PC-9 (cell line): ENCODE measurements around the gene NGF. TPM values are rescaled to one million over a fixed set of nuclear protein-coding genes. Genes with fewer than 3 reads are reported as not detected.
A peak's percentile ranks its signal among the peaks of the same experiment; 100 is the strongest.

ENCODE experiments used
- BruUV-seq: library from RNA; stranded (reverse); fragments of 400-500 nt; replicated peaks from 2 replicates; lab custom pipeline; 2021; lab: Mats Ljungman, UMichigan
- CTCF ChIA-PET: fragments of 300-600 bp; sonication (Branson Sonifier 250); formaldehyde crosslinking; loops from one replicate; lab custom pipeline; 2022; ENCODE audit warnings: antibody characterized with exemption; lab: Charles Lee
- POLR2A ChIA-PET: fragments of 300-600 bp; sonication (Branson Sonifier 250); formaldehyde crosslinking; loops from one replicate; lab custom pipeline; 2022; ENCODE audit warnings: antibody characterized with exemption; ENCODE audit not compliant: unreplicated experiment; lab: Charles Lee
- DNase-seq, 2 experiments: peaks; one replicate each; pipeline versions ENCODE4 v3.0.0 to v3.0.0-alpha.2; 2015 to 2022; ENCODE audit warnings: mixed read lengths in 1 of 2
- H2AFZ ChIP-seq: fragments of 200-600 bp; sonication (generic); 2 replicates; pipeline ENCODE4 v1.8.1; 2017; ENCODE audit warnings: antibody characterized with exemption
- H3F3A ChIP-seq: fragments of 200-600 bp; sonication (generic); 2 replicates; pipeline ENCODE4 v1.8.1; 2017; ENCODE audit warnings: antibody characterized with exemption, mild to moderate bottlenecking, low read depth; ENCODE audit not compliant: insufficient read depth
- H3K27ac ChIP-seq: fragments of 200-600 bp; sonication (generic); 2 replicates; pipeline ENCODE4 v1.6.1; 2016; ENCODE audit warnings: mixed run types
- H3K27me3 ChIP-seq: fragments of 200-600 bp; sonication (generic); 2 replicates; pipeline ENCODE4 v1.6.1; 2016; ENCODE audit warnings: low read depth, mixed run types; ENCODE audit not compliant: insufficient read depth
- H3K36me3 ChIP-seq: fragments of 200-600 bp; sonication (generic); 2 replicates; pipeline ENCODE4 v1.6.1; 2016; ENCODE audit warnings: low read depth, mixed run types
- H3K4me1 ChIP-seq: fragments of 200-600 bp; sonication (generic); replicated peaks from 2 replicates; pipeline ENCODE4 v1.6.1; 2016; ENCODE audit warnings: mixed run types; ENCODE audit not compliant: insufficient read depth
- H3K4me2 ChIP-seq: fragments of 200-600 bp; sonication (generic); 2 replicates; pipeline ENCODE4 v1.6.1; 2017; ENCODE audit warnings: mixed run types
- H3K4me3 ChIP-seq: fragments of 200-600 bp; sonication (generic); 2 replicates; pipeline ENCODE4 v1.6.1; 2016; ENCODE audit warnings: mixed run types
- H3K79me2 ChIP-seq: fragments of 200-600 bp; sonication (generic); 2 replicates; pipeline ENCODE4 v1.6.1; 2017; ENCODE audit warnings: low read depth, mixed run types
- H3K9me2 ChIP-seq: fragments of 200-600 bp; sonication (generic); 2 replicates; pipeline ENCODE4 v1.8.1; 2017; ENCODE audit warnings: mild to moderate bottlenecking; ENCODE audit not compliant: insufficient read depth
- H3K9me3 ChIP-seq: fragments of 200-600 bp; sonication (generic); 2 replicates; pipeline ENCODE4 v1.8.1; 2016; ENCODE audit warnings: low read depth; ENCODE audit not compliant: insufficient read depth
- H4K20me1 ChIP-seq: fragments of 200-600 bp; sonication (generic); 2 replicates; pipeline ENCODE4 v1.8.1; 2017; ENCODE audit not compliant: insufficient read depth
- EZH2 ChIP-seq: fragments of 200-600 bp; sonication (generic); IDR thresholded peaks from 2 replicates; pipeline ENCODE4 v1.8.0; 2017; ENCODE audit warnings: antibody characterized with exemption, low read depth
- intact Hi-C: fragments of 100-400 bp; cut with micrococcal nuclease; formaldehyde crosslinking; loops from one replicate; pipeline ENCODE4 v1.10.0; 2022; ENCODE audit not compliant: unreplicated experiment
- total RNA-seq: library from RNA; stranded (reverse); gene quantifications from 2 replicates; pipeline ENCODE4 v1.2.3, GENCODE V29; 2021
- TF ChIP-seq, protein P1 (sequence below): fragments of 200-600 bp; sonication (generic); conservative IDR thresholded peaks from 2 replicates; pipeline ENCODE4 v1.6.1; 2017; ENCODE audit warnings: mixed run types, antibody characterized with exemption, mild to moderate bottlenecking, moderate library complexity

The NGF gene
- total RNA-seq, 1 experiment from 2014 or later, result 5.5 TPM

DNA sequence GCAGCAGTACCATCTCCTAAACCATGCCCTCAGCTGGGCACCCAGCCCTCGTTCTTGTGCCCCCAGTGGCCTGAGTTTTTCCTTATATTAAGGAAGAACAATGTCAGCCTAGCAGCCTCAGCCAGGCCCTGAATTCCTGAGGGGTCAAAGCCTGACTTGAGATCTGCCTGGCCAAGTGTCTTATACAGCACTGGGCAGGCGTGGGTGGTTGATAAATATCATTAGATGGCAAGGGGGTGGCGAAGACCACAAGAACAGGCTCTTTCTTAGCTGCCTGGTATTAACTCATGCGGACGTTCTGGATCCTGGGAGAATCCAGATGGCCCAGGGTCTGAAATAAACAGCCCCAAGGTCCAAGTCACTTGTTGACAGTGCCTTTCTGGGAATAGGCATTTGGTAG lies 18.3 kb downstream of the NGF start:
- Histone ChIP-seq H3K4me2 (peak overlapping the region; percentile 42; the same call in 1 of the 2 replicates), H3K9me2 (no peaks in the 10 kb centered on the region), H3F3A (peaks cover 62% of the 10 kb centered on the region), H3K36me3 (0 out of 2 replicates have a peak, but pooled peaks cover 5% of the 10 kb centered on the region), H3K27ac (no peak overlapping the region), H4K20me1 (no peaks in the 10 kb centered on the region), H3K27me3 (no peaks in the 10 kb centered on the region), H3K79me2 (peaks cover 47% of the 10 kb centered on the region), H3K9me3 (no peaks in the 10 kb centered on the region; the same call in 1 of the 2 replicates), H3K4me1 (peaks cover 92% of the 10 kb centered on the region), H3K4me3 (no peak overlapping the region), H2AFZ (no peak overlapping the region)
- DNase-seq, result no peak
- no TSS peak for BruUV-seq
- CTCF ChIA-PET, result no interaction called here
- TF ChIP-seq EZH2, result no peak
- TF ChIP-seq, protein P1, sequence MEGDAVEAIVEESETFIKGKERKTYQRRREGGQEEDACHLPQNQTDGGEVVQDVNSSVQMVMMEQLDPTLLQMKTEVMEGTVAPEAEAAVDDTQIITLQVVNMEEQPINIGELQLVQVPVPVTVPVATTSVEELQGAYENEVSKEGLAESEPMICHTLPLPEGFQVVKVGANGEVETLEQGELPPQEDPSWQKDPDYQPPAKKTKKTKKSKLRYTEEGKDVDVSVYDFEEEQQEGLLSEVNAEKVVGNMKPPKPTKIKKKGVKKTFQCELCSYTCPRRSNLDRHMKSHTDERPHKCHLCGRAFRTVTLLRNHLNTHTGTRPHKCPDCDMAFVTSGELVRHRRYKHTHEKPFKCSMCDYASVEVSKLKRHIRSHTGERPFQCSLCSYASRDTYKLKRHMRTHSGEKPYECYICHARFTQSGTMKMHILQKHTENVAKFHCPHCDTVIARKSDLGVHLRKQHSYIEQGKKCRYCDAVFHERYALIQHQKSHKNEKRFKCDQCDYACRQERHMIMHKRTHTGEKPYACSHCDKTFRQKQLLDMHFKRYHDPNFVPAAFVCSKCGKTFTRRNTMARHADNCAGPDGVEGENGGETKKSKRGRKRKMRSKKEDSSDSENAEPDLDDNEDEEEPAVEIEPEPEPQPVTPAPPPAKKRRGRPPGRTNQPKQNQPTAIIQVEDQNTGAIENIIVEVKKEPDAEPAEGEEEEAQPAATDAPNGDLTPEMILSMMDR, result no peak
- POLR2A ChIA-PET, result no interaction called here
- intact Hi-C loops, result loop anchor here (5.0 kb wide), 1 partner anchor 182 kb away; no protein-coding TSS in a partner anchor

DNA sequence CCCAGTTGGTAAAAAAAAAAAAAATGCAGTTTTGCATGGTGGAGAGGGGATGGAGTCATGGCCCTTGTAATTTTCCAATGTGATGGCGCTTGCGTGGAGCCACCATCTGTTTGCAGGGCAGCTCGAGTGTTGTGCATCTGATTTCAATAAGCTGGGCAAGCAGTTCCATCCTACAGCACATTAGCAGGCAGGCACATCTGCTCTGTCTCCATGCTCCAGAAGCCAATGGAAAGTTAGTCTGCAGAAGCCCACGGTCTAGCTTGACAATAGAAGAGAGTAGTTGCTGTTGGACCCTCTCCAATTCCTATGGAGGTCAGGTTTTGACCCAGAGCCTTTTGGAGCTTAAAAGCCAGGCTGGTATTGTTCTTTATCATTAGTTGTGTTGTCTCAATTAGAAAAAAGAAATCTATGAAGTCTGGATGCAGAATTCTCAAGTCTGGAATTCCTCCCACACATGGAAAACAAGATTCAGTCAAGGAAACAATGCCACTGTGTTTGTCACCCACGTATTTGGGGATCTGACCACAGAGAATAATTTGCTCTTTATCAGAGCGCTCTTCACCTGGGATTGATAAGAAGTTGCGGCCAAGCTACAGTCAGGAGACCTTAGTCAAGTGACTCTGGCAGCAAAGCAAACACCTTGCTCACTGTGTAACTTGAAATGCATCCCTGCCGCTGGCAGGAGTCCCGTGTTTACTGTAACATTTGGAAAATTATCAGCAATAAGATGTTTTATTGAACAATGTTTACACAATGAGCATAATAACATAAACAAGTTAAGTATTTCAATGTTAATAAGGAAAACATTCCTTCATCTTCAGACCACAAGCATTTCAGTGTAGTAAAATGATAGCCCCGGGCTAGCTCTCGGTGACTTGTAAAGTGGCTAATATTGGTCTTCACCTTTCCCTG lies 20.7 kb downstream of the NGF start:
- Histone ChIP-seq H3K4me3 (no peak overlapping the region), H4K20me1 (no peaks in the 10 kb centered on the region), H3K4me2 (peak overlapping the region; percentile 53), H3K9me2 (no peaks in the 10 kb centered on the region), H3K9me3 (no peaks in the 10 kb centered on the region; the same call in 1 of the 2 replicates), H3K4me1 (peaks cover 85% of the 10 kb centered on the region), H2AFZ (no peak overlapping the region), H3K27ac (peak overlapping the region; percentile 17), H3F3A (peaks cover 58% of the 10 kb centered on the region), H3K27me3 (no peaks in the 10 kb centered on the region), H3K36me3 (0 out of 2 replicates have a peak, but pooled peaks cover 5% of the 10 kb centered on the region), H3K79me2 (peaks cover 49% of the 10 kb centered on the region)
- DNase-seq, result peak in 1 of 2 experiments; percentile 99
- no peak for TF ChIP-seq EZH2
- TF ChIP-seq, protein P1, result no peak
- CTCF ChIA-PET, result interaction anchor here (1.4 kb wide), 1 partner anchor 142 kb away, joined by 5 read pairs; no protein-coding TSS in a partner anchor
- BruUV-seq, result no TSS peak
- POLR2A ChIA-PET, result interaction anchor here (0.6 kb wide), 1 partner anchor 179 kb away, joined by 3 read pairs; no protein-coding TSS in a partner anchor
- intact Hi-C loops, result no loop called here

DNA sequence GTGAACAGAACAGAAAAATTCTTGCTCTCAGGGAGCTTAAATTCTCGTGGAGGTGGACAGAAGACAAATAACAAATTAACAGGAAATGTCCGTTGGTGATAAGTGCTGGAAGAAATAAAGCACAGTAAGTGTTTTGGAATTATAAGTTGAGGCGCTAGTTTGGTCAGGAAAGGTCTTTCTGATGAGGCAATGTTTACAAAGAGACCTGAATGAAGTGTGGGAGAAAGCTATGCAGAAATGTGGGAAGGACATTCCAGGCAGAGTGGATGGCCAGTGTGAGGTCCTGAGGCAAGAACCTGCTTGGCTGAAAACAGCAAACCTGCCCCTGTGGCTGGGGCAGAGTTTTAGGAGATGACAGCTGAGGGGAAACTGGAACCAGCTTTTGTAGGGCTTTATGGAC lies 23.3 kb downstream of the NGF start:
- TF ChIP-seq, protein P1, result no peak
- no peak for TF ChIP-seq EZH2
- H3K27ac ChIP-seq, result peak overlapping the region; percentile 71
- DNase-seq, result peak; percentile 69 to 97
- intact Hi-C loops, result no loop called here
- 0 out of 2 replicates have a peak, but pooled peaks cover 5% of the 10 kb centered on the region for H3K36me3 ChIP-seq
- no TSS peak for BruUV-seq
- H3K4me2 ChIP-seq, result peak overlapping the region; percentile 53
- peaks cover 62% of the 10 kb centered on the region for H3K4me1 ChIP-seq
- peaks cover 29% of the 10 kb centered on the region for H3K79me2 ChIP-seq
- peak overlapping the region; percentile 4; the same call in 1 of the 2 replicates for H3K4me3 ChIP-seq
- no peaks in the 10 kb centered on the region; the same call in 1 of the 2 replicates for H3K9me3 ChIP-seq
- H3K9me2 ChIP-seq, result no peaks in the 10 kb centered on the region
- H4K20me1 ChIP-seq, result no peaks in the 10 kb centered on the region
- no peak overlapping the region for H2AFZ ChIP-seq
- CTCF ChIA-PET, result interaction anchor here (0.6 to 1.2 kb wide), 5 partner anchors 17 to 1947 kb away, joined by 3 to 6 read pairs (median 4); no protein-coding TSS in a partner anchor
- H3F3A ChIP-seq, result peaks cover 49% of the 10 kb centered on the region
- no peaks in the 10 kb centered on the region for H3K27me3 ChIP-seq
- POLR2A ChIA-PET, result interaction anchor here (0.6 to 0.9 kb wide), 5 partner anchors 14 to 457 kb away, joined by 3 to 14 read pairs (median 6); no protein-coding TSS in a partner anchor
